Anterior cingulate cortex (tissue), 58 donors: ENCODE data around the gene RPS6KA5.
"Not testable (repeated sequence)": the region's sequence is repeated elsewhere in the genome, so short reads cannot be mapped to it uniquely, and the experiment has no call there.

Source experiments
- DNase-seq, 58 donors: peaks; one replicate each; lab custom pipeline; 2025; lab: John Stamatoyannopoulos, UW

Gene RPS6KA5

DNA sequence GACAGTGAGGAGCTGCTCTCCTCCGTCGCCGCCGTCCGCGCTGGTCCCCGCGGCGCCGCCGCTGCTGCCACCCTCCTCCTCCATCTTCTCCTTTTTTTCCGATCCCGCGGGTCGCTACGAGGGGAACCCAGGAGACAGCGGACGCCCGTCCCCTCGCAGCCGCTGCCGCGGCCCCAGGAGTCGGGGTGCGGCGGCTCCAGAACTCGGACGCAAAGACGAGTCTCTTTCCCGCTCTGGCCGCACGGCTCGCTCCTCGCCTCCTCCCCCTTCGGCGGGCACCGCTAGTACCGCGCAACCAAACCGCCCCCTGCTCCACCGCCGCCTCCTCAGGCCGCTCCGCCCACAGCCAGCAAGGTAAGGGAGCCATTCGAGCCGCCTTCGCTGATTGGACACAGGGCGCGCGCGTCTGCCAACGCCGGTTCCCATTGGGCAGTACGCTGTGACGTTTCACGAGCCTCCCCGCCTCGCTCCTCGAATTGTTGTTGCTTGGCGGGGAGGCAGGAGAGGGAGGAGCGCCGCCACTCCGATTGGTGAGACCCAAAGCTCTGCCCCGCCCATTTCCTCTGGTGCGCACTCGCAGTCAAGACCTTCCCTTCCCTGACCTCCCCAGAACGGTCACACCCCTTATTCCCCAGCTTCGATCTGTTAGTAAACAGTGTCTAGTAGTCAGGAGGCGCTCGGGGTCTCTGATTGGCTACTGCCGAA is at the start of gene RPS6KA5:
Gene RPS6KA5, minus strand, starts transcription at position 291 of the 705 bp plus-strand sequence. Its CDS starts 207 bp downstream, at position 84.
- peak; percentile 97 to 100 (median 100) for DNase-seq

DNA sequence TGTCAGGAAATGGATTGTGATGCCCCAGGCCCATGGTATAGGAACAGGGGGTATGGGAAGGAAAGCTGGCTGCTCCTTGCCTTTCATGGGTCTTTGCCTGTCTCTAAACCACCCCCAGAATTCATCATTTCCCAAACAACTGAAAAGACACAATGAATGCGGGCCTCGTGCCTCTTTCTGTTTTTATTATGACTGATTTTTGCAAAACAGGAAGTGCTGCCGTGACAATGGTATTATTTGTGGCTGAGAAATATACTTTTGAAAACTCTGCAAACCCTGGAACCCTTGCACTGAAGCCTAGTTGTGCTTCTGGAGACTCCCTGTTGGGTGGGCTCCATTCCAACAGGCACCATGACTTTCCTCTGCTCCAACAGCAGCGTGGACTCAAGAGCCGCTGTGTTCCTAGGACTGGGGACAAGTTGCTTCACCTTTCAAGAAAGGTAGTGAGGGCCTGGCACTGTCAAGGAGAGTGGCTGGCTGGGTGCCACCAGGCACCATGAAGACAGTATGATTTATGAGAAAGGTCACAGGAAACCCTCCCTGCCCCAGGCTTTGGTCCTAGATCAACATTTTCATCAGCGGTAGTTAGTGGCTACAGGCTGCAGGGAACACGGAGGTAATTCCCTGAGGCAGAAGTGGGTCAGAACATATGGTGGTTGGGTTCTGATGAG is 48.6 kb upstream of the RPS6KA5 start:
- DNase-seq = no peak

DNA sequence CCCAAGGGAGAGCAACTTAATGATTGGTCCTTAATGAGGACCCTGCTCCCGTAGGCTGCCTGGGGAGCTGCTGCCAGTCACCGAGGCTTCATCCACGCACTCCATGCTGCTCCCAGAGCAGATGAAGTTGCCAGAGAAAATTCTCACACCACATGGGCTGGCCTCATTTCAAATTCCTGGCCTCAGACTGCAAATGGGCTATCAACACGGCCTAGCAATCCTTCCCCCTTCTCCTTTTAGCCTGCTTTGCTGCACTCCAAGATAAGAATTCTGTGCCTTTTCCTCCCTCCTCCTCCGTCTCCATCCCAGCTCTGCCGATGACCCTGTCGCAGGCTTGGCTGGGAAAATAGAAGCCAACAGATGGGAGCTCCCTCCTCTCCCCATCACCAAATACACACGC is 42.7 kb upstream of the RPS6KA5 start:
- DNase-seq = peak in 25 of 58 donors; percentile 14 to 57 (median 38)

DNA sequence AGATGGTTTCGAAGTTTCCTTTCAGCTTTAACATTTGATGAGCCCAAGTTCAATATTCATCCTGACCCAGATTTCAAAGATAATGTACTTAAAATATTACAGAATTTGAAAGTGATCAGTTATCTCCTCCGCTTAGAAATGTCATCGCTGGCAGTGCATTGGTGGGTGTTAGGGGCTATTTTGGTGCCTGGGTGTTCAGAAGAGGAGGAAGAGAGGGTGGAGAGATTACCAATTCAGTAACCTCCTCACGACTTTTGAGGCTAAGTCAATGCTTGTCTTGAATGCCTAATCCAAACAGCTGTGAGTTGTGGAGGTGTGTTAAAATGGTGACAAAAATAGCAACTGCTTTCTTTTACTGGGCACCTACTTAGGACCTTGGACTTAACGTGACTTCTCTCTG is 39.7 kb upstream of the RPS6KA5 start:
- DNase-seq = peak in 1 of 58 donors; percentile 12

DNA sequence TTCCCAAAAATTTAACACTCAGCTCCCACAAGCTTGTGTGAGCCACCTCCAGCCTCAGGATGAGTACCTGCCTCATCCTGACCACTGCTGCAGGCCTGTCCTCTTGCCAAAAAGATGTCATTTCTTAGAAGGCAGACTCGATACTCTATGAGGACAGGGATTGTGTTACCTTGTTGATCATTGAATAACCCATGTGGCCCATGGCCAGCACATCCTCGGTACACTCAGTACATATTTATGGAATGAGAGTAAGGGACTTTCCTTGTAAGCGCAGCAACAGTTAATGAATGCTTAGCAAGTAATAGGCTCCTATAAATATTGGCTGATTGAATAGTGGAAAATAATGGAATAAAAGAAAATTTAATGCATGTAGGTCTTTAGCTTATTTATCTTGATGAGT is 38.1 kb upstream of the RPS6KA5 start:
- DNase-seq = no peak

DNA sequence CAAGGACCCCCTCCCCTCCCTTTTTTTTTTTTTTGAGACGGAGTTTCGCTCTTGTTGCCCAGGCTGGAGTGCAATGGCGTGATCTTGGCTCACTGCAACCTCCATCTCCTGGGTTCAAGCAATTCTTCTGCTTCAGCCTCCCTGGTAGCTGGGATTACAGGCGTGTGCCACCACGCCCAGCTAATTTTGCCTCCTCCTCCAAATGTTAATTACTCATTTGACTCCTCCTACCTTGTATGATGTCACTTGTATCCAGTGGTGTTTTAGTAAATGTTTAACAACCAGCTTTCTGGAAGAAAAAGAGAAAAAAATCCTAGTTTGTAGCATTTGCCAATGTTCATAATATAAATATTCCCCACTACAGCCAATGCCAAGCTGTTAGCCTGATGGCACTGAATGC is 37.2 kb upstream of the RPS6KA5 start:
- DNase-seq = not testable (repeated sequence)

DNA sequence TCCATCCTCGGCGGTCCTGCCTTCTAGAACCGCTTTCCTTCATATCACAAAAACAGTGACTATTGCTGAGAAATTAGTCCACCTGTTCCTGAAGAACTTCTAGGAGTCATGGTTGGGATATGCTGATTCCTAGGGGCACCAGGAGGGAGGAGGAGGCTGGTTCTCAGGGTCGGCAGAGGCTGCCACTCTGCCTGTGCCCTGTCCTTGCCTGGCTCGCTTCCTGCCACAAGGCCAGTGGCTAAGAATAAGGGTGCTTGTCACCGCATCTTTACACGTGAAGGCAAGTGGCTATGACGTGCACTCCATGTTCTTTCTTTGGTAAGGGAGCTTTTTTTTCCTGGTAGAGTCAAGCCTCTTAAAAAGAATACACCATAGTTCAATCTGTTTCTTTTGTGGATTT is 34.7 kb upstream of the RPS6KA5 start:
- peak in 1 of 58 donors; percentile 32 for DNase-seq

DNA sequence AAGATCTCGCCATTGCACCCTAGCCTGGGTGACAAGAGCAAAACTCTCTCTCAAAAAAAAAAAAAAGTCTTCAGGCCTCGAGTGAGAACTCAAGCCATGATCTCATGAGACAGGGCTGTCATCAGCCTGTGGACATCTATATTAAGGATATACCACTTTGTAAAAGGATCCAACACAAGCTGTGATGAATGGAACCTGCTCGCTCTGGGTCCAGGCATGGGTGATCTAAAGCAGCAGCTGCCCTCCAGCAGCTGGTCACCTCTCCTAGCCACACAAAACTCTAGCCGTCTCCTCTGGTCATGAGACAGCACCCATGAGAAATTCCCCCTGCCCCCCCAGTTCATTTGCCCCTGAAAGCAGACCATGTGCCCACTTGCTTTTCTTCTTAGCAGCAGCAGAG is 34.3 kb upstream of the RPS6KA5 start:
- no peak for DNase-seq

DNA sequence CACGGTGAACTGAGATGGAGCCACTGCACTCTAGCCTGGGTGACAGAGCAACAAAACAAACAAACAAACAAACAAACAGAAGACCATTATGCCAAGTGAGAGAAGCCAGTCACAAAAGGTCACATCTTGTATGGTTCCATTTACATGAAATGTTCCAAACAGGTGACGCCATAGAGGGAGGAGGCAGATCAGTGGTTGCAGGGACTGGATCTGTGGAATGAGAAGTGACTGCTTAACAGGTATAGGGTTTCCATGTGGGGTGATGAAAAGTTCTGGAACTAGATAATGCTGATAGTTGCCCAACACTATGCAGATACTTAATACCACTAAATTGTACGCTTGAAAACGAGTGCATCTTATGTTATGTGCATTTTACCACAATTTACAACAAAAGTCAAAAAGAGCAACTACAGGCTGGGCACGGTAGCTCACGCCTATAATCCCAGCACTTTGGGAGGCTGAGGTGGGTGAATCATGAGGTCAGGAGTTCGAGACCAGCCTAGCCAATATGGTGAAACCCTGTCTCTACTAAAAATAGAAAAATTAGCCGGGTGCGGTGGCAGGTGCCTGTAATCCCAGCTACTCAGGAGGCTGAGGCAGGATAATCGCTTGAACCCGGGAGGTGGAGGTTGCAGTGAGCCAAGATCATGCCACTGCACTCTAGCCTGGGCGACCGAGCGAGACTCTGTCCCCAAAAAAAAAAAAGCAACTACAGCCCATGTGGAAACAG is 33.5 kb upstream of the RPS6KA5 start:
- DNase-seq = not testable (repeated sequence)

DNA sequence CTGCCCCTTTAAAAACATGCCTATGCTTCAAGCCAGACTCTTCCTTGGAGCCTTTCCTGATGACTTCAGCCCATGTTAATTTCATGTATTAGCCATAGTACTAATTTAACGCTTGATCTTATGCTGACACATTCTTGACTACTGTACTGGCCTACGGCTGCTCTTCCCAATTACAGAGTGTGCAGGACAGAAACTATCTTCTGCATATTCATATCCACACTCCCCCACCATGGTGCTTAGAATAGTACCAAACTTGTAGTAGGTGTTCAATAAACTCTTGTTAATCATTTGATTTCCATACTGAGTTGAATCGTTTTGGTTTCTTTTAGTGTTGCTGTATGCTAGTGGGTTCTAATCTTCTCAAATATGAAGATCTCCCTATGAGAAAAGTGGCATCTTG is 31.6 kb upstream of the RPS6KA5 start:
- DNase-seq = no peak

DNA sequence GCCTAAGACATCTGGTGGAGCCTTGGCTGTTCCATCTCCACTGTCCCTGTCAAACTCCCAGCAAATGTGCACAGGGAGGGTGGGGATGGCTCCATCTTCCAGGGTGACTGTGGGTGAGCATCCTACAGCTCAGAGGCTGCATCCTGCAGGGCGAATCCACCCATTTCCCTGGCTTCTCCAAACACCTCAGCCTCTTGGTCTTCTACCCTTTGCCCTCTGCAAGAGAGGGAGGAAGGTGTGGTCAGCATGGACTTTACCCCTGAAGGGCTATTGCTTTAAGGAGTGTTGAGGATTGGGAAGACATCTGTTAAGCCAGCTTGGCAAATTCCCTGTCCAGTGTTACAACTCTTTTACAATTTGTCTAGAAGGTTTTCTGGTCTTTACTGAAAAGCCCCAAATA is 30.3 kb upstream of the RPS6KA5 start:
- DNase-seq = no peak

DNA sequence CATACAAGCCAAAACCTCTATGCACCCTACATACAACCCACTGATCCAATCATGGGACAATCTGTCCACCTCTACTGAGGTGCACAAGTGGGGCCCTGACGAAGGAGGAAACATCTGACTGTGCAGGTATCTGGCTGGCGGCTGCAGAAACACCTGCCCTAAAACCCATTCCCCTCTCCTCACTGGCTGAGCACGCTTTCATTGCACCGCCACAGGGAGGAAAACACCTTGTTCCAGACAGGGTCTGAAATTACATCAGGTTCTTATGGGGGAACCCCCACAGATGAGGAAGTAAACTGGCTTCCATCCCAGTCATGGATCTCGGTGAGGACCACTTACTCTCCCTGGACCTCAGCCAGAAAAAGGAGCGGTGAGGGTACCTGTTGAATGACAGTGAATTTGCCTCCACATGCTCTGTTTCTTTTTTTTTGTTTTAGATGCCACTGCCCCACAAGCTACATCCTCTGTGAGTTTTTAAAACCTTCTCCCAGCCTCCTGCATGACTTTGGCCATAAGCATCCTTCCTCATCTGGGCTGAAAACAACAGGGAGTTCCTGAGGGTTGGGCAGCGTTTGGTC is 29.6 kb upstream of the RPS6KA5 start:
- no peak for DNase-seq

DNA sequence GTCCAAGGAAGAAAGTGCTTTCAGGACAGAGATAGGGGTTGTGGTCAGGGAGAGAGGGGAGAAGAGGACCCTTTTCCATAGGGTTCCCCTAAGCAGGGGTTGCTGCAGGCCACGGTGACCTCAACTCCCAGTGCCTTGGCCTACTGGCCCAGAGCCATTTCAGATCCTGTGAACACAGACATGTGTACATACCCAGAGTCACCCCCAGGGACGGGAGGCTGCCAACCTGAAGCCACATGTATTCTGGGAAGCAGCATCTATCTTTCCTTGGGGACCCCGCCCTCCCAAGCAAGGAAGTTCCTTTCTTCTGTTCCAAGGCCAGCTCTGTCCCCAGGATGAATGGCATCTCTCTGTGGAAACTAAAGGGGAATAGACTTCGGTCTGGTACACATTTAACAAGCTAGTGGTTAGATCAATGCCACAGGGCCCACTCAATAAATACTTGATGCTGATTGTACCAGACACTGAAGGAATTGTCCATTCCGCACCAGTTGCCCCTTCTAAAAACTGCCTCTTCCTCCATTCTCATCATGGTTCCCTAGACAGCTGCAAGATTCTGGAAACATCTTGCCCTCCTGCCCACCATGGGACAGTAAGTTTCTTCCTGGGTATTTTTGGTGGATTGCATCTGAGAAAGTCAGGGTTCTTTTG is 28.3 kb upstream of the RPS6KA5 start:
- no peak for DNase-seq

DNA sequence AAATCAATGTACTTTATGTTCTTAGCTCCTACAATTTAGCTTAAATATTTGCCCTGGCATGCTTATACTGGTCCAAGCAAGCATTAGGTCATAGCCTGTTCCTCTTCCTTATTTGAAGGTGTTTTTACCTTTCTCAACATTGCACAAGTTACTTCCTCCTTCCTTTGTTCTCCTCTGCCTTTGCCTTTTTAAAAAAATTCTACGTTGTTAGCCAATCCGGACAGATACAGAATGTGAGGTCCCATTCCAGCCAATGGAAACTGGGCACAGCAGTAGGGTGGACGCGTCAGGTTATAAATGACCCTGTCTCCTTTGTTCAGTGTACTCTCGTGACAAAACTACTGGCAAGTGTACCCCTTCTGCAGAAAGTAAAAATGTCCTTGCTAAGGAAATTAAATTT is 27.0 kb upstream of the RPS6KA5 start:
- DNase-seq = not testable (repeated sequence)

DNA sequence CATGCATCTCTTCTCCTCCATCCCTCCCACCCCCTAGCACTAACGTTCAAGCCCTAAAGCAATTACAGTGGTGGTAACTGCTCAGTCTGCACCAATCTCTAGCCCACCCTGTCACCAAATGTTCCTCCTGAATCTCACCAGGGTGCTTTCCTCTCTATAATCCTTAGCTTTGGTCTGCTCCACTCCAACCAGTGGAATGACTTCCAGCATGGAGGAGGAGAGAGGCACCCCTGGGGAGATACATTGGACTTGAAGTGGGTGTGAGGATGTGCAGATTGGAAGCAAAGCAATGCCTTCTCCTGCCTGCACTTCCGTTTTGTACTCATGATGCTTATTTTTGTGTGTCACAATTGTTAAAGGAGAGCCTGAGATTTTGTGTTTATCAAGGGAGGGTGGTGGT is 24.1 kb upstream of the RPS6KA5 start:
- no peak for DNase-seq

DNA sequence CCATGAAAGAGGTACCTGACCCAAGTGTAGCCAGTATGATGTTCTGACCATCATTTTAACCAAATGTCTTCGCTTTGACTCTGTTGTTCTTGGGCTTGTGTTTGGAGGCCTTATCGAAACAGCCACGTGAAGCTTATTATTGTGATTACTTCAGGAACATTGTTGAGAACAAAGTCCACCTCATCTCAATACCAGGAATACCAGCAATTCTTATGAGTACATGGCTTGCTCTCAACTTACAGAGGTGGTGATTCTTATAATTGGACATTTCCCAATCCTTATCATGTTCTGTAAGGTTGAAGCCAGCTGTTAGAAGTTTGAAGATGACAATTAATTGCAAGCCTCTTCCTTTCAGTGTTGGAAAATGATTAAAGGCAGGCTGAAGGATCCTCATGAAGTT is 21.8 kb upstream of the RPS6KA5 start:
- no peak for DNase-seq

DNA sequence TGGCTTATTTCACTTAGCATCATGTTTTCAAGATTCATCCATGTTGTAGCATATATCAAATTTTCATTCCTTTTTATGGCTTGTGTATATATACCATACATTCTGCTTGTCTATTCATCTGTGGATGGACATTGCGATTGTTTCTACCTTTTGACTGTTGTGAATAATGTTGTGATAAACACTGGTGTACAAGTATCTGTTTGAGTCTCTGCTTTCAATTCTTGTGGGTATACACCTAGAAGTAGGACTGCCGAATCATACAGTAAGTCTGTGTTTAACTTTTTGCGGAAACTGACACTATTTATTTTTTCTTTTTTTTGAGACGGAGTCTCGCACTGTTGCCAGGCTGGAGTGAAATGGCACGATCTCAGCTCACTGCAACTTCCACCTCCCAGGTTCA is 19.6 kb upstream of the RPS6KA5 start:
- no peak for DNase-seq

DNA sequence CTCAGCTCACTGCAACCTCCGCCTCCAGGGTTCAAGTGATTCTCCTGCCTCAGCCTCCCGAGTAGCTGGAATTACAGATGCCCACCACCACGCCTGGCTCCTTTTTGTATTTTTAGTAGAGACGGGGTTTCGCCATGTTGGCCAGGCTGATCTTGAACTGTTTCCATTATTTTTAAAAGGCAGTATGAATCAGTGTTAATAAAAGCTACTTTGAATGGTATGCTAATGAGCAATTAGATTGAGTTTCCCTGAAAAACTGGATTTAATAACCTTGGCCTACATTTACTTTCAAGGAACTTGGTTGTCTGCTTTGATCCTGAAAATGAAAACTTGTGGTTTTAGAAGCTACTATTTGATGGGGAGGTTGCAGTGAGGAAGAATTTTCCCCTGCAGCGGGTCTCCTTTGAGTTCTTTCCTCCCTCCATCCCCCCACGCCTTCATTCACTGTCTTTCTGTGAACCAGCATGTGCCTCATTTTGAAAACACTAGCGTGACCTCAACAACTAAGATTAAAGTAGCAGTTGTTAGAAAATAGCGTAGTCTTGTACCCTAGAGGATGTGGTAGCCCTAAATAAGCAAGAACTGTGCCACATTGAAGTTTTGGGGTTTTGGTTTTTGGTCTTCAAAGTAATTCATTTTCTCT is 17.8 kb upstream of the RPS6KA5 start:
- DNase-seq = no peak

DNA sequence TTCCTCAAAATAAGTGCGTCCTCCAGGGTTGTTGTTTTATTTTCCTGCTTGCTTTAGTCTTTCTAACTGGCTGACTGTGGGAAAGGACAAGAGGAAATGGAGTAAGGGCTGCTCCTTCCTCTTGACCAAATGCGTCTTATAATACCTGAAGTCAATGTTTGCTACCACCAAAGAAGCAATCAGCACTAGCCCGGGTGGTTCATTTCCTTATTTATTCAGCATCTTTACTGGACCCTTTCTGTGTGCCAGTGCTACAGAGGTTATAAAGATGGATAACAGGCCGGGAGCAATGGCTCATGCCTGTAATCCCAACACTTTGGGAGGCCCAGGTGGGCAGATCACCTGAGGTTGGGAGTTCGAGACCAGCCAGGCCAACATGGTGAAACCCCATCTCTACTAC is 15.1 kb upstream of the RPS6KA5 start:
- DNase-seq = no peak

DNA sequence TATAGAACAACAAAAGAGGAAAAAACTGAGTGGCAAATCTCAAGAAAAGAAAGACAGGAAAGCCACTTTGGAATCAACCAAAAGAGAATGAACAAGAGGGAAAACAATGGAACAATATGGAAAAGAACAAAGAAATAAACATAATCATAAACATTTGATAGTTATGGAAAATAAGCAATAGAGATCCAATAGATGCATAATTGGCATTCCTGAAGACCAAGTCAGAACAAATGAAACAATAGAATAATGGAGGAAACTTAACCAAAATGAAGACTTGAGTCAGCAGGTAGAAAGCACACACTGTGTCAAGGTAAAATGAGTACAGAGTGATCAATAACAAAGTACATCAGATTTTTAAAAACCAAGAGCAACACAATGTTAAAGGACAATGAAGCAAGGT is 10.1 kb upstream of the RPS6KA5 start:
- DNase-seq = no peak
